Stimulated activated naive B cell treated with anti-CD40 and anti-IgM and Interleukin-4, amounts not matched to agents 10 μg/mL and 1 μg/mL and 100 μg/mL, for 72 hours (primary cell): ENCODE measurements around the gene SPRR5.

Experiments
- ATAC-seq, 2 donors: fragments of 150-1000 bp; cut with Tn5 transposase; replicated peaks; 2 replicates each; pipeline ENCODE4 v1.10.0; 2021; ENCODE audit warnings: moderate library complexity in 1 of 2
- DNase-seq: peaks from one replicate; pipeline ENCODE4 v3.0.0; 2021
- H3K27ac Mint-ChIP-seq: one replicate; pipeline ENCODE4 v1.8.0; 2022; ENCODE audit warnings: mild to moderate bottlenecking, mixed read lengths
- H3K27me3 Mint-ChIP-seq, 2 donors: one replicate each; pipeline ENCODE4 v1.8.0; 2022; ENCODE audit warnings: mixed read lengths in 2 of 2
- H3K36me3 Mint-ChIP-seq, 2 donors: one replicate each; pipeline ENCODE4 v1.8.0; 2022; ENCODE audit warnings: mixed read lengths in 2 of 2, mild to moderate bottlenecking in 1 of 2
- H3K4me1 Mint-ChIP-seq, 2 donors: one replicate each; pipeline ENCODE4 v1.8.0; 2022; ENCODE audit warnings: mixed read lengths in 2 of 2, mild to moderate bottlenecking in 1 of 2
- H3K4me3 Mint-ChIP-seq, 2 donors: one replicate each; pipeline ENCODE4 v1.8.0; 2022; ENCODE audit warnings: mild to moderate bottlenecking in 2 of 2, mixed read lengths in 2 of 2, moderate library complexity in 1 of 2
- H3K9me3 Mint-ChIP-seq, 2 donors: one replicate each; pipeline ENCODE4 v1.8.0; 2022; ENCODE audit warnings: mixed read lengths in 2 of 2, mild to moderate bottlenecking in 1 of 2

Gene SPRR5

DNA sequence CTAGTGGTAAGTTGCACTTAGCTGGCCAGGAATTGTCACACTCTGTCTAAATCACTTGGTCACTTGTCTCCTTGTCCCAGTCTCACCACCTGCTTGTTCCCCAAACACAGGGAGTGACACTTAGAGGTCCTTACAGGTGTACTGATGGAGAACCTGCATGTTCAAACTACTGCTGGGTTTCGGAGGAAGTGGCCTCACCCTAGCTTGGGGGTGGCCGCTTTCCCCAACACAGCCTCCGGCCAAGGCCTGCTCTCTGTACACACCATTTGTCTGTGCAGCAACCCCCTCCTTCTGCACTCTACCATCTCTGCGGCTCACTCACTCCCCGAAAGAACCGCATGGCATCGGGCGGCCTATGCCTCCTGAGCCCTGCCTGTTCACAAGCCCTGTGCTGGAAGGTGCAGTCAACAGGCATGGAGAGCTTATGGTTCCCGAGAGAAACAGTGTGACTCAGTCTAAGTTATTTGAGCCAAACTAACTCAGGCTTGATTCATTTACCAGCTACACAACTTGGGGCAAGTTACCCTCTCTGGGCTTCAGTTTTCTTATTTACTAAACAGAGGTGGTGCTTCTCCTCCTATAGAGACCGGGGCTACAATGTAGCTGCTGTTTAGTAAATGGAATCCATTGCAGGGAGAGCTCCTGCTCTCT is 12.9 kb downstream of the SPRR5 start:
- H3K4me3 Mint-ChIP-seq, result no peak overlapping the region
- ATAC-seq, result no peak
- no peaks in the 10 kb centered on the region for H3K9me3 Mint-ChIP-seq
- peaks cover 18 to 20% of the 10 kb centered on the region in 2 donors for H3K27me3 Mint-ChIP-seq
- peaks cover 8 to 10% of the 10 kb centered on the region in 2 donors for H3K4me1 Mint-ChIP-seq
- H3K27ac Mint-ChIP-seq, result no peak overlapping the region
- no peak for DNase-seq
- H3K36me3 Mint-ChIP-seq, result no peaks in the 10 kb centered on the region

DNA sequence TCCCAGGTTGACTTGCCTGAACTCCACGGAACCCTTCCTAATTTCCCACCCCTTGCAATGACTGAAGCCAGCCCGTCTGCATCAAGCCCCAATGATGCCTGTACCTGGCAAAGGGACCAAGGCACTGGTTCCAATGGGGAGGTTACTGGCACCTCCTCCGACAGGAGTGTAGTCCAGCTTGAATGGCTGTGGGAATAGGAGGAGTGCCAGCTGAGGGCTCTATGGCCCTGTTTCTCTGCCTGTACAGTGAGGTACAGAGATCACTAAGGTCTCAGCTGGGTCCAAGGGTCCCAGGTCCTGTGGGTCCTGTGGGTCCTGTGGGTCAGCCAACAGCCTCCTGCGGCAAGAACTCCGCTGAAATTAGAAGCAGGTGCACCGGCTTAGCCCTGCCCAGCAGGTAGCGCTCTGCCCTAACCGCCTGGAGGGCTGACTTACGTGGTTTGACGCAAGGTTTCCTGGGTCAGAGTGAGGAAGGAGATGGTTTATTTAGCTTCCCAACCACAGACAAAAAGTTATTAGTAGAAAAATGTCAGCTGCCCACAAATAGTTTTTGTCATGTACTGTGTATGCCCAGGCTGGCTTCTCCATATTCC is 13.5 kb downstream of the SPRR5 start:
- ATAC-seq (peak; percentile 49 to 67), DNase-seq (no peak)
- Mint-ChIP-seq H3K27me3 (peaks cover 25 to 26% of the 10 kb centered on the region in 2 donors), H3K4me1 (peaks cover 8 to 10% of the 10 kb centered on the region in 2 donors), H3K4me3 (no peak overlapping the region), H3K27ac (no peak overlapping the region), H3K36me3 (no peaks in the 10 kb centered on the region), H3K9me3 (no peaks in the 10 kb centered on the region)

DNA sequence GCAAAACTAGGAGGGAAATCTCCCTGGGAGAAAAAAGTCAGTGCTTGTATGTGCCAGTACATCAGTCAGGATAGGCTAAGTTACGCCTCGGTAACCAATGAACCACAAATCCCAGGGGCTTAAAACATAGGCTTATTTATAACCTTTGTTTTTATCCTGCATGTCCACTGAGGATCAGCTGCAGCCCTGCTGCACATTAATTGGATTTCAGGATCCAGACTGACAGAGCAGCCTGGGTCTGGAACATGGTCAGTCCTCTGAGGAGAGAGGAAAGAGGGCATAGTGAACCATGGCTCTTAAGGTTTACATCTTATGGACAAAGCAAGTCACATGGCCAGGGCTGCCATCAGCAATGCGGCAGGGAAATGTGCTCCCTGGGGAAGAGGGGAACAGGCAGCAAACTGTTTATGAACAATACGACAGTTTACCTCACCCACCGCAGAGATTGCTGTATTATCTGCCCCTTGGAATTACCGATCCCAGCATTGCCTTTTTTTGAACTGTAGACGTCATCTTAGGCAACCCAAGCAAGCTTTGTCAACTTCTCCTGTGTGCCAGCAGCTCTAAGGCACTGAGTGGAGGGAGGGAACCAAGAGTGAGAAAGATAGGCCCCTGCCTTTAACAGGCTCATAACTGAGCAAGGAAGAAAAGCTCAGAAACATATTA is 14.4 kb downstream of the SPRR5 start:
- H3K9me3 Mint-ChIP-seq, result no peaks in the 10 kb centered on the region
- peaks cover 8 to 10% of the 10 kb centered on the region in 2 donors for H3K4me1 Mint-ChIP-seq
- no peaks in the 10 kb centered on the region for H3K36me3 Mint-ChIP-seq
- no peak overlapping the region for H3K4me3 Mint-ChIP-seq
- DNase-seq (no peak), ATAC-seq (peak; percentile 16 to 19)
- H3K27me3 Mint-ChIP-seq, result peaks cover 29 to 31% of the 10 kb centered on the region in 2 donors
- no peak overlapping the region for H3K27ac Mint-ChIP-seq

DNA sequence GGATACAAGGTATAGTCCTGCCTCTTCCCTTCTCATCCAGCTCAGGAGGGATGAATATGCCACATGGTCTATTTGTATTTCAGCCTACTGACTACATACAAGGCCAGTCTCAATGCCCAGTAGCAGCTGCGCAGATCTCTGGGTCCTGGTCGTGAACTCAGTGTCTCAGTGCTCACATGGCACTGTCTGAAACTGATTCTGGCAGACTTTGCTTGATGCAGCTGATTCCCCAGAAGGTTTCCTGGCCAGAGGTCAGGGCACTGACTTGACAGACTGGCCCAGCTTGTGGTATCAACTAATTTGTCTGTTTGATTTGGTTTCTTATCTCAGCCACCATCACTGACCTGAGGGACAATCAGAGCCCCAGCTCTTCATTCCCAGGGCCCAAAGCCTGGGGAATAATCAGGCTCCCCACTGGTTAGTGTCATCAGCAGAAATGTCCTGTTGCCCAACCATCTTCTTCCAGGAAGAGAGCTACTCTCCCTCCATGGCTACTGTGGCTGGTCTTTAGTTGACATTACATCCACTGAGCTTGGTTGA is 15.9 kb downstream of the SPRR5 start:
- DNase-seq, result no peak
- H3K27ac Mint-ChIP-seq, result no peak overlapping the region
- H3K27me3 Mint-ChIP-seq, result peaks cover 25 to 42% of the 10 kb centered on the region in 2 donors
- no peak overlapping the region for H3K4me3 Mint-ChIP-seq
- no peak for ATAC-seq
- peaks cover 10% of the 10 kb centered on the region in 2 donors for H3K4me1 Mint-ChIP-seq
- no peaks in the 10 kb centered on the region for H3K36me3 Mint-ChIP-seq
- H3K9me3 Mint-ChIP-seq, result no peaks in the 10 kb centered on the region

DNA sequence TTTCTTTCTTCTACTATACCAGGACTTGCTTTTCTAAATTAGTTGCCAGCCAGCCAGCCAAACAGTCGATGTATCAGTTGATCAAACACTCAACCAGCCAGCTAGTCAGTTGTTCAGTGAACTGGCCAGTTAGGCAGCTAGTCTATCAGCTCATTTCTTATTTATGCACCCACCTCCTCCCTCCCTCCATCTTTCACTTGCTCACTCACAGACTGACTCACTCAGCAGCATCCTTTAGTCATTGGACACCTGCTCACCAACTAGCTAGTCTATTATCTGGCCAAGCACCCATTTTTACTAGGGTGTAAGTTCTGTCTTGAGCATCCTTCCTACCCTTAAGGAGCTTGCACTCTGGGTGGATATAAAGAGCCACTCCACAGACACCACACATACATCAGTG is 17.5 kb downstream of the SPRR5 start:
- H3K4me3 Mint-ChIP-seq, result no peak overlapping the region
- no peaks in the 10 kb centered on the region for H3K9me3 Mint-ChIP-seq
- H3K27ac Mint-ChIP-seq, result no peak overlapping the region
- peaks cover 21 to 46% of the 10 kb centered on the region in 2 donors for H3K27me3 Mint-ChIP-seq
- no peaks in the 10 kb centered on the region for H3K36me3 Mint-ChIP-seq
- H3K4me1 Mint-ChIP-seq, result peaks cover 10% of the 10 kb centered on the region in 2 donors
- no peak for ATAC-seq
- DNase-seq, result no peak

DNA sequence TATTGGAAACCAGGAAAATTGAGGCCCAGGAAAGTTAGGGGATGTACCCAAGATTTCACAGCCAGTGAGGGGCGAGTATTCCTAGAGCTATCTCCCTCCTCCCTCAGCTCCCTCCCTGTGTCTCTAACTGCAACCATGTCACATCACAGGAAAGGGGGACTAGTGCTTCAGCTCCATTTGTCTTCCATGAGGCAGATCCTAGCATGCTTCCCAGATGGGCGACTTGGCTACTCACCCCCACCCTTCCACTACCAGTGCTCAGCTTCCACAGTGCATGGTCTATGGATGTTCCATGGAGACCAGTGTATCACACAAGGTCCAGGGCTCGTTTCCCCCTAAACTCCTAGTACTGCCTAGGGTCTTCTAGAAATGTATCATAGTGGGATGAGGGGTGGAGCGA is 18.8 kb downstream of the SPRR5 start:
- DNase-seq (no peak), ATAC-seq (no peak)
- no peaks in the 10 kb centered on the region for H3K36me3 Mint-ChIP-seq
- H3K4me3 Mint-ChIP-seq, result no peak overlapping the region
- peaks cover 8 to 10% of the 10 kb centered on the region in 2 donors for H3K4me1 Mint-ChIP-seq
- H3K27ac Mint-ChIP-seq, result no peak overlapping the region
- H3K27me3 Mint-ChIP-seq, result peaks cover 18 to 36% of the 10 kb centered on the region in 2 donors
- no peaks in the 10 kb centered on the region for H3K9me3 Mint-ChIP-seq

DNA sequence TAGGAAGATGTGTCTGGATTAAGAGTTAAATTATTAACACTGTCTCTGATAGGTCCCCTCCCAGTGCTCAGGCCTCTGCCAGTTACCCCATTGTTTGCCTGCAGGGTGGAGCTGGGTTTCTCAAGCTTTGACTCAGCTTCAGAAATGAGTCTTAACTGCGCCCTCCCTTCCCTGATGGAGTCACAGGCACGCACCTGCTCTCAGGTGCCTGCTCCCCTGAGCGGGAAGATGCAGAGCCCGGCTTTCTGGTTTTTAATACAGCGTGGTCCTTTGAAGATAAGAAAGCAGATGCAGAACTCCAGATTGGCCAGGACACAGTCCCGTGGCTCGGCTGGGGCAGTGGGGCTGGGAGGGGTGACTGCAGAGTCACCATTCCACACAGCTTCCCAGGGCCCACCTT is 20.2 kb downstream of the SPRR5 start:
- Mint-ChIP-seq H3K36me3 (no peaks in the 10 kb centered on the region), H3K27me3 (peaks cover 17 to 42% of the 10 kb centered on the region in 2 donors), H3K27ac (no peak overlapping the region), H3K9me3 (no peaks in the 10 kb centered on the region), H3K4me3 (no peak overlapping the region), H3K4me1 (peaks cover 0 to 2% of the 10 kb centered on the region in 2 donors)
- ATAC-seq (no peak), DNase-seq (no peak)

DNA sequence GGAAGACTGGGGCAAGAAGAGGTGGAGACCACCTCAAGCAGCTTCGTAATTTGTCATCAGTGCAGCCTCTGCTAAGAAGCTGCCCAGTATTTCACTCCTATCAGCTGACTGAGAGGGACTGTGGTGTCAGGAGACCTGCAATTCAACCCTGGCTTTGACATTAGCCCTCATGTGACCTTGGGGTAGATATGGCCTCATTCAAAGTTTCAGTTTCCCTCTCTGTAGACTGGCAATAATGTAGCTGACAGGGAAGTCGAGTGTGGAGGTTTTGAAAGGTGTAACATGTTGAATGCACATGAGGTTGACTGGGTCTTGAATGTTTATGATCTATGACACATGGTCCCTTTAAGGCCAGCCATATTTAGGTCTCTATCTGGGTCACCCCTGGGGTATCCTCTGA is 21.2 kb downstream of the SPRR5 start:
- H3K4me3 Mint-ChIP-seq, result no peak overlapping the region
- no peaks in the 10 kb centered on the region for H3K9me3 Mint-ChIP-seq
- no peaks in the 10 kb centered on the region for H3K36me3 Mint-ChIP-seq
- H3K4me1 Mint-ChIP-seq, result peaks cover 0 to 2% of the 10 kb centered on the region in 2 donors
- H3K27ac Mint-ChIP-seq, result no peak overlapping the region
- peak; percentile 58 to 65 for ATAC-seq
- H3K27me3 Mint-ChIP-seq, result peaks cover 25 to 52% of the 10 kb centered on the region in 2 donors
- DNase-seq, result no peak

DNA sequence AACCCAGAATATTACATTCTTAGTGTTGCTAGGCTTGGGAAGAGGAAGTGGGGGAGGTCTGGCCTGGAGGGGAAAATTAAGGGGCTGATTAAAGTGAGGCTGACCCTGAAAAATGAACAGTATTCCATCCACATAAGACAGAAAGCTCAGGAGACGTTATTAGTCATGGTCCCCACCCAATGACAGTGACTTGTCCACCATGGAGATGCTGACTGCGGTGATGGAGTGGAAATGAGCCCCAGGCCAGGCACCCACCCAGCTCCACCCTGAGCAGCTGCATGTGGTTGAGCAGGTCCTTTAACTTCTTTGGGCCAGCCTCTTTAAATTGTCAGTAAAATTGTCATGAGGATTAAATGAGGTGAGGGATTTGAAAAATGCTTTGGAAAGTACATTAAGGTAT is 22.0 kb downstream of the SPRR5 start:
- Mint-ChIP-seq H3K27me3 (peaks cover 33 to 51% of the 10 kb centered on the region in 2 donors), H3K4me1 (peaks cover 0 to 2% of the 10 kb centered on the region in 2 donors), H3K9me3 (no peaks in the 10 kb centered on the region), H3K27ac (no peak overlapping the region), H3K4me3 (no peak overlapping the region), H3K36me3 (no peaks in the 10 kb centered on the region)
- ATAC-seq (no peak), DNase-seq (no peak)

DNA sequence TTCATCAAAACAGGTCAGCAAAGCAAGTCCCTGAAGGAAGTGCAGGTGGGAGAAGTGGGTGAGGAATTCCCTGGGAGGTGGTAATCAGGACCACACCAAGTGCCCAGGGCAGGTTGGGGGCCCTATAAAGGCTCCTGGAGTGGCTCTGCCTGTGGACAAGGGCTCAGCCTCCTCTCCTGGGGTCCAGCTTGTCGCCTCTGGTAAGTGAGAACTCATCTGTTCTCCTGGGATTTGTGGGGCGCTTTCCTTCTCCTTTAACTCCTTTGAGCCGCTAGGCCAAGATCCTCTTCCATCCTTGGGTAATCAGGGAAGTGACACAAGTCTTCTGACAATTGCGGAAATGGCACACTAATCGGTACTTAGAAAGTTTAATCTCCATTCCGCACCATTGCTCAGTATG is 23.5 kb downstream of the SPRR5 start, which contains the start of gene SPRR4:
TSS of gene SPRR4 (plus strand) at position 154 of the 400 bp plus-strand sequence. CDS start 1,243 bp downstream, outside the sequence.
- no peaks in the 10 kb centered on the region for H3K36me3 Mint-ChIP-seq
- ATAC-seq (no peak), DNase-seq (no peak)
- no peaks in the 10 kb centered on the region for H3K9me3 Mint-ChIP-seq
- no peak within 1 kb of the TSS for H3K4me3 Mint-ChIP-seq
- peaks cover 0 to 2% of the 10 kb centered on the region in 2 donors for H3K4me1 Mint-ChIP-seq
- peaks cover 31 to 47% of the 10 kb centered on the region in 2 donors for H3K27me3 Mint-ChIP-seq
- no peak within 1 kb of the TSS for H3K27ac Mint-ChIP-seq

DNA sequence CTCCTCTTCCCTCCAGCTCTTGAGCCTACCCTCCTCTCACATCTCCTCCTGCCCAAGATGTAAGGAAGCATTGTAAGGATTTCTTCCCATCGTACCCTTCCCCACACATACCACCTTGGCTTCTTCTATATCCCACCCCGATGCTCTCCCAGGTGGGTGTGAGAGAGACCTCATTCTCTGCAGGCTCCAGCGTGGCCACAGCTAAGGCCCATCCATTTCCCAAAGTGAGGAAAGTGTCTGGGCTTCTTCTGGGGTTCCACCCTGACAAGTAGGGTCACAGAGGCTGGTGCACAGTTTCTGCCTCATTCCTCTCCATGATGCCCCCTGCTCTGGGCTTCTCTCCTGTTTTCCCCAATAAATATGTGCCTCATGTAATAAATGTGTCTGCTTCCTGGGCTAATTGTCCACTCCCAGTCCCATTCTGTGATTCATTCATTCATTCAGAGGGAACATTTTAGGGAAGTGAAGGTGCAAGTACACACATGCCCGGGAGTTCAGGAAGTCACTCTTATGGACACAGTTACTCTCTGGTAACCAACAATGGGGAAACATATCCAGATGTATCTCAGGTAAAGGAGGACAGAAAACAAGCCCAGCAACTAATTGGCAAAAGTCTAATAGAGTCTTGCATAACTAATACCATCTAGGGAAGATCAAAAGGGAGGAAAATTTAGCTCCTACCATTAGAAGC is 25.3 kb downstream of the SPRR5 start:
- H3K27me3 Mint-ChIP-seq, result peaks cover 35 to 43% of the 10 kb centered on the region in 2 donors
- no peak overlapping the region for H3K27ac Mint-ChIP-seq
- ATAC-seq (no peak), DNase-seq (no peak)
- no peak overlapping the region for H3K4me3 Mint-ChIP-seq
- no peaks in the 10 kb centered on the region for H3K9me3 Mint-ChIP-seq
- H3K36me3 Mint-ChIP-seq, result no peaks in the 10 kb centered on the region
- peaks cover 0 to 2% of the 10 kb centered on the region in 2 donors for H3K4me1 Mint-ChIP-seq

DNA sequence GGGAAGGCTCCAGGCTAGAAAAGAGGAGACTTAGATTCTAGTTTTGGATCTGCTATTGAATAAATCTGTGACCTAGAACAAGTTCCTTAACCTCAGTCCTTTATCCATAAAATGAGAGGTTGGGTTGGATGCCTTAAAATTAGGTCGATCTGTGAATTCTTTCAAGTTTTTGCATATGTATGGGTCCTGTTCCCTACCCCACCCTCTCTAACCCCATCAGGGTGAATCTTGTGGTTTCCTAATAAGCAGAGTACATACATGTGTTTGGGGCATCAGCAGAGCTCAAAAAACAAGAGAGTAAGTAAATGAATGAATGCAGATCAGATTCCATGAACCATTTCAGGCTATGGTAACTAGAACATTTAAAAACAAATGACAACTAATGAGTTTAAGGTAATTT is 29.7 kb downstream of the SPRR5 start:
- Mint-ChIP-seq H3K27me3 (peaks cover 57 to 63% of the 10 kb centered on the region in 2 donors), H3K36me3 (no peaks in the 10 kb centered on the region)
- no peak for ATAC-seq

DNA sequence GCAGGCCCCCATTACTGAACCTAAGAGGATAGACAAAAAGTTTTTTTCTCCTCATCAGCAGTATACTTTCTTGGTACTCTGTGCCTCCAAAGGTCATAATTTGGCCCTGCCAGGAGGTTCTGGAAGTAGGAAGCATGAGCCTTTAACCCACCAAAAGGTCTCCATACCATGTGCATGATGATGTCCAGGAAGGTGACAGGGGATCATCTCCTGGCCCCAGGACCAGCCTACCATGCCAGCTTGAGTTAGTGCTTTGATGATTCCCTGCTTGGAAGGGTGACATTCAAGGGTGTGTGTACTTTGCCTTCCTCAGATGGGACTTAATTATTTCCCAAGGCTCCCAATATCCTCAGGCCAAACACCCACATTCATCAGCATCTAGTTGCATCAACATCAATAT is 30.6 kb downstream of the SPRR5 start:
- DNase-seq, result no peak
- no peaks in the 10 kb centered on the region for H3K4me1 Mint-ChIP-seq
- no peaks in the 10 kb centered on the region for H3K9me3 Mint-ChIP-seq
- peaks cover 50 to 59% of the 10 kb centered on the region in 2 donors for H3K27me3 Mint-ChIP-seq
- H3K27ac Mint-ChIP-seq, result no peak overlapping the region
- no peak for ATAC-seq
- H3K4me3 Mint-ChIP-seq, result no peak overlapping the region
- no peaks in the 10 kb centered on the region for H3K36me3 Mint-ChIP-seq

More for the DNA sequence above, 29.7 kb downstream of the SPRR5 start:
- H3K4me3 Mint-ChIP-seq, result no peak overlapping the region
- no peaks in the 10 kb centered on the region for H3K4me1 Mint-ChIP-seq
- no peak overlapping the region for H3K27ac Mint-ChIP-seq
- no peak for DNase-seq
- H3K9me3 Mint-ChIP-seq, result no peaks in the 10 kb centered on the region

DNA sequence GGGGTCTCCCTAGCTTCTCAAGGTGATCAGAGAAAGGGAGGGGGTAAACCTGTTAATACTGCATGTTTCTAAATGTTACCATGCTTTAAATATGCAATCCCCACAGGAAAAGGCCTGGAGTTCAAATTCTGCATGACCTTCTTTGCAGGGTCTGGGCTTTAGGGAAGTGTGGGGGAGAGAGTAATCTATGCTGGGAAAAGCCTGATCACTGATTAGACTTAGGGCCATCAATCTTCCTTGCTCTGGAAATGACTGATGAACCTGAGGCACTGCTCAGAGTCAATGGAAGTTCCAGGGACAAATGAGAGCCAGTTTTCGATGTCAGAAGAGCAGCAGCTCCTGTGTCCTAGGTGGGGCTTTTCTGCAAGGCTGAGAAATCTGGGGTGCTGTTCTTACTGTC is 33.7 kb downstream of the SPRR5 start:
- no peak overlapping the region for H3K27ac Mint-ChIP-seq
- H3K27me3 Mint-ChIP-seq, result peaks cover 52% of the 10 kb centered on the region in 2 donors
- ATAC-seq (no peak), DNase-seq (no peak)
- no peak overlapping the region for H3K4me3 Mint-ChIP-seq
- H3K36me3 Mint-ChIP-seq, result no peaks in the 10 kb centered on the region
- no peaks in the 10 kb centered on the region for H3K4me1 Mint-ChIP-seq
- no peaks in the 10 kb centered on the region for H3K9me3 Mint-ChIP-seq
